ENCODE data around the gene MID1. TPM values are rescaled to one million over a fixed set of nuclear protein-coding genes. Genes with fewer than 3 reads are reported as not detected.
A peak's percentile ranks its signal among the peaks of the same experiment; 100 is the strongest.
"Not testable (repeated sequence)": the region's sequence is repeated elsewhere in the genome, so short reads cannot be mapped to it uniquely, and the experiment has no call there.

MID1 gene
- total RNA-seq, 2 donors from 2014 or later: 38.3 to 44.9 TPM

DNA sequence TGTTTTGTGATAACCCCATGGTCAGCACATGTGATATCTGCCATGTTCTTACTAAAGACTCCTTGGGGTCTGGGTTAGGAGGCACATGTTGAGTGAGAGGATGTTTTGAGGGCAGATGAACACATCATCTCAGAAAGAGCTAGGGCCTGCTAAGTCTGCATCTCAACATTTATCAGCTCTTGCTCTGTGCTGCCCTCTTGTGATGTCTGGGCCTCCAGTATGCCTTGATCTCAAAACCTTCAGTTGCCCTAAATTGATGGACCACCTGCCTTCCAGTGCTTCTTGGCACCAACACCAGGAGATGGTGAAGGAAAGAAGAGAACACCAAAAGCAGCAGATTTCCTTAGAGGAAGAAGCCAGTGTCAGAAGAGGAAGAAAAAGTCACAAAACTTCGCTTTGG lies 22.5 kb downstream of the MID1 start:
- TF ChIP-seq, protein P1, sequence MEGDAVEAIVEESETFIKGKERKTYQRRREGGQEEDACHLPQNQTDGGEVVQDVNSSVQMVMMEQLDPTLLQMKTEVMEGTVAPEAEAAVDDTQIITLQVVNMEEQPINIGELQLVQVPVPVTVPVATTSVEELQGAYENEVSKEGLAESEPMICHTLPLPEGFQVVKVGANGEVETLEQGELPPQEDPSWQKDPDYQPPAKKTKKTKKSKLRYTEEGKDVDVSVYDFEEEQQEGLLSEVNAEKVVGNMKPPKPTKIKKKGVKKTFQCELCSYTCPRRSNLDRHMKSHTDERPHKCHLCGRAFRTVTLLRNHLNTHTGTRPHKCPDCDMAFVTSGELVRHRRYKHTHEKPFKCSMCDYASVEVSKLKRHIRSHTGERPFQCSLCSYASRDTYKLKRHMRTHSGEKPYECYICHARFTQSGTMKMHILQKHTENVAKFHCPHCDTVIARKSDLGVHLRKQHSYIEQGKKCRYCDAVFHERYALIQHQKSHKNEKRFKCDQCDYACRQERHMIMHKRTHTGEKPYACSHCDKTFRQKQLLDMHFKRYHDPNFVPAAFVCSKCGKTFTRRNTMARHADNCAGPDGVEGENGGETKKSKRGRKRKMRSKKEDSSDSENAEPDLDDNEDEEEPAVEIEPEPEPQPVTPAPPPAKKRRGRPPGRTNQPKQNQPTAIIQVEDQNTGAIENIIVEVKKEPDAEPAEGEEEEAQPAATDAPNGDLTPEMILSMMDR (IDR thresholded peaks at IDR 0.05): peak; percentile 35
- Histone ChIP-seq H3K9me3 (no peaks in the 10 kb centered on the region), H3K27me3 (no peaks in the 10 kb centered on the region), H3K27ac (no peak overlapping the region), H3K4me1 (no peaks in the 10 kb centered on the region), H3K36me3 (no peaks in the 10 kb centered on the region), H3K9ac (ENCODE audit: low read depth in 2 of 2, low read length in 2 of 2) (no peak overlapping the region), H3K4me3 (no peak overlapping the region)
- intact Hi-C loops (cut with DNase I): no loop called here
- DNase-seq: peak; percentile 29

DNA sequence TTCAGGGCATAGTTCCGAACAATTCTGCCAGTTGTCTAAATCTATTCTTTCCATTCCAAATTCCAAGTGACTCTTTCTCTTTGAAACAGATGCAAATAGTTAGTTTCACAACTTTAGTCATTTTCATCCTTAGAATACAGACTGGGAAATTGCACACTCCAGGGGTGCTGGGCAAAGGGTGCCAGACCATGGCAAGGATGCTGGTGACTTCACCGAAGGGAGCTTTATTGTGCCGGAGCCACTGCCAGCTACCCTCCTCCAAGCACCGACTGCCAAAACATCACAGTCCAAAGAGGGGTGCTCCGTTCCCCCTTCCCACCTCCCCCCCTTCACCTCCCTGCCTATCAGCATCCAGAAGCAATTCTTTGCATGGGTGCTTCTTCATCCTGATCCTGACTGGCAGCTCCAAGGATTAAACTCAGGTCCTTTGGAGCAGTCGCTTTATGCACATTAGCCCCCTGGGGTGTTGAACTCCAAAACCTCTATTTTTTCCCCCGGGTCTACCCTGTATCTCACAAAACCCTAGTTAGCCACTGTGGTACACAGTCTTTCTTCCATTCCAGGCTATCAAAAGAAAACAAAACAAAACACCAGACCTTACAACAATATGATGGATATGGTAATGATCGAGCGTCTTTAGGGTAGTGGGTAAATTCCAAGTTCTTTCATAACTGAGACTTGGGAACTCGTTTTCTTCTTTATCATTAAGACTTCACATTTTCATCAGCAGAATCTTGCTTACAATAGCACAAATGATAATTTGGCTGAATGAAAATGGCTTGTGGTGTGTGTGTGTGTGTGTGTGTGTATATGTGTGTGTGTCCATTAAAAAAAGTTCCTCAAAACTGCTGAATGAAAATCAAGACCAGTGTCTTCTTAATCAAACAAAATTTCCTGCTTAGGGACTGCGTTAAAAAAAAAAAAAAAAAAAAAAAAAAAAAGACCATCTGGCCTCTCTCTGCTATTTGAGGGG lies 28.7 kb downstream of the MID1 start:
- intact Hi-C loops (cut with DNase I): no loop called here
- H3K9me3 ChIP-seq: no peaks in the 10 kb centered on the region
- no peaks in the 10 kb centered on the region for H3K4me1 ChIP-seq
- H3K27me3 ChIP-seq: no peaks in the 10 kb centered on the region
- TF ChIP-seq, protein P1 (IDR thresholded peaks at IDR 0.05): no peak
- no peak overlapping the region for H3K4me3 ChIP-seq
- H3K9ac ChIP-seq (ENCODE audit: low read depth in 2 of 2, low read length in 2 of 2): no peak overlapping the region
- no peak overlapping the region for H3K27ac ChIP-seq
- H3K36me3 ChIP-seq: no peaks in the 10 kb centered on the region
- DNase-seq: no peak

DNA sequence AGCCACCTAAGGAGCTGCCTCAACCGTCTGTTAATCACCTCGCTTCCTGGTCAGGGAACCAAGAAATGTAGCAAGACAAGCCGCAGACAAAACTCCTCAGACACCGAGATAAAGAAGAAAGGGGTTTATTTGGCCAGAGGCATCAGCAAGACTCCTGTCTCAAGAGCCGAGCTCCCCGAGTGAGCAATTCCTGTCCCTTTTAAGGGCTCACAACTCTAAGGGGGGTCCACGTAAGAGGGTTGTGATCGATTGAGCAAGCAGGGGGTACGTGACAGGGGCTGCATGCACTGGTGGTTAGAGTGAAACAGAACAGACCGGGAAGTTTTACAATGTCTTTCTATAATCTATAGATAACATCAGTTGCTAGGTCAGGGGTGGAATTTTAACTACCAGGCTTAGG lies 30.6 kb downstream of the MID1 start:
- H3K27ac ChIP-seq; DNase-seq; intact Hi-C loops (cut with DNase I); H3K36me3 ChIP-seq; H3K9me3 ChIP-seq; H3K4me1 ChIP-seq; H3K27me3 ChIP-seq; H3K4me3 ChIP-seq; H3K9ac ChIP-seq (ENCODE audit: low read depth in 2 of 2, low read length in 2 of 2): not testable (repeated sequence)

DNA sequence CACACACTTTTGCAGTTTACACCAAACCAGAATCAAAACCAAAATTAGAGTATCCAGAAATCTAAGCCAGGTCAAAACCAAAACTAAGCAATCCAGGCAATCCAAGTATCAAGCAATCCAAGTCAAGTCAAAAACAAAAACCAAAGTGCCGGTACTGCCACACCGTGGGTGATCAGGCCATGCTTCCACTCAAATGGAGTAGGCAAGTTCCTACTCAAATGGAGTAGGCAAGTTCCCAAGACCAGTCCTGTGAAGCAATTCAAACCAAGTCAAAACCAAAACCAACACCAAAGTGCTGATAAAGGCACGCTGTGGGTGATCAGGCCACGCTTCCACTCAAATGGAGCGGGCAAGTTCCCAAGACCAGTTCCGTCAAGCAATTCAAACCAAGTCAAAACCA lies 31.3 kb downstream of the MID1 start:
- Histone ChIP-seq H3K4me3 (no peak overlapping the region), H3K9me3 (no peaks in the 10 kb centered on the region), H3K27ac (no peak overlapping the region), H3K9ac (ENCODE audit: low read depth in 2 of 2, low read length in 2 of 2) (no peak overlapping the region), H3K27me3 (no peaks in the 10 kb centered on the region), H3K4me1 (no peaks in the 10 kb centered on the region), H3K36me3 (no peaks in the 10 kb centered on the region)
- DNase-seq: no peak
- intact Hi-C loops (cut with DNase I): no loop called here
- TF ChIP-seq, protein P1 (IDR thresholded peaks at IDR 0.05): no peak

DNA sequence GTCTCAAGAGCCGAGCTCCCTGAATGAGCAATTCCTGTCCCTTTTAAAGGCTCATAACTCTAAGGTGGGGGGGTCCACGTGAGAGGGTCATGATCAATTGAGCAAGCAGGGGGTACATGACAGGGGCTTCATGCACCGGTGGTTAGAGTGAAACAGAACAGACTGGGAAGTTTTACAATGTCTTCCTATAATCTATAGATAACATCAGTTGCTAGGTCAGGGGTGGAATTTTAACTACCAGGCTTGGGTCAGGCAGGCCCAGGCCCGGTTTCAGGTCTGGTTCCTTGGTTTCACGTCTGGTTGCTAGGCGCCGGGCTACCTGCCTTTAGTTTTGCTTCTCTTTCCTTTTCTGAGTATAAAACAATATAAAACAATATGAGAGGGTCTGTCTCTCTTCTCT lies 35.5 kb downstream of the MID1 start:
- H3K36me3 ChIP-seq; H3K4me1 ChIP-seq; H3K9ac ChIP-seq (ENCODE audit: low read depth in 2 of 2, low read length in 2 of 2); H3K4me3 ChIP-seq; H3K27ac ChIP-seq; H3K27me3 ChIP-seq; H3K9me3 ChIP-seq; DNase-seq; intact Hi-C loops (cut with DNase I): not testable (repeated sequence)

DNA sequence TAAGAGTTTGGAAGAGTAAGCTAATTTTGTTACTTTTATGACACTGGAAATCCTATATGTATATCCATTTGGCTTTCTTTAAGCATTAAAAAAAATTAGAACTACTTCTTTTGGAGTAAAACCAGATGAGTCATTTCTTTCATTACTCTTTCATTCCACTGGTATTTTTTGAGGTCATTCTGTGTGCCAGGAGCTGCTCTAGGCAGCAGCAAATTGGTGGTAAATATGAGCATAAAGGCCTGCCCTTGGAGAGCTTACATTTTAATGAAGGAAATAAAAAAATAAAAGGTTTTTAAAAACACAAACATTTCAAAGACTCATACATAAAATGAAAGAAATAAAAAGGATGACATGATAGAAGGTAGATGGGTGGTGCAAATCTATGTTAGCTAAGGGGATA lies 37.4 kb downstream of the MID1 start:
- Histone ChIP-seq H3K27me3 (no peaks in the 10 kb centered on the region), H3K4me3 (no peak overlapping the region), H3K27ac (no peak overlapping the region), H3K36me3 (no peaks in the 10 kb centered on the region), H3K9ac (ENCODE audit: low read depth in 2 of 2, low read length in 2 of 2) (no peak overlapping the region), H3K4me1 (no peaks in the 10 kb centered on the region), H3K9me3 (no peaks in the 10 kb centered on the region)
- DNase-seq: no peak
- TF ChIP-seq, protein P1 (IDR thresholded peaks at IDR 0.05): no peak
- intact Hi-C loops (cut with DNase I): no loop called here

Measured in colonic mucosa (tissue), 4 donors.